NCI-H2107 (cell line): ENCODE data around the gene PDE4D.

Experiments
- DNase-seq: peaks from one replicate; lab custom pipeline; 2025; lab: John Stamatoyannopoulos, UW

PDE4D gene

GRCh38 chr5:59204114-59204897 is 689.2 kb downstream of the PDE4D start:
- no peak for DNase-seq

GRCh38 chr5:59199868-59200267 is 693.7 kb downstream of the PDE4D start:
- no peak for DNase-seq

GRCh38 chr5:59198832-59199231 is 694.7 kb downstream of the PDE4D start:
- DNase-seq = no peak

- DNase-seq = no peak
These were observed 695.2 kb downstream of the PDE4D start for GRCh38 chr5:59198365-59198764.

- no peak for DNase-seq
These were observed 695.6 kb downstream of the PDE4D start for GRCh38 chr5:59197911-59198310.

- no peak for DNase-seq
These were observed 699.8 kb downstream of the PDE4D start for GRCh38 chr5:59193616-59194319.

- no peak for DNase-seq
These were observed 702.8 kb downstream of the PDE4D start for GRCh38 chr5:59190746-59191145.

- DNase-seq = no peak
These were observed 703.9 kb downstream of the PDE4D start for GRCh38 chr5:59189472-59190244.

- peak; percentile 19 for DNase-seq
These were observed 704.9 kb downstream of the PDE4D start for GRCh38 chr5:59188419-59189225.

- DNase-seq = no peak
These were observed 705.7 kb downstream of the PDE4D start for GRCh38 chr5:59187857-59188256.

- DNase-seq = no peak
These were observed 706.9 kb downstream of the PDE4D start for GRCh38 chr5:59186623-59187022.

GRCh38 chr5:59185757-59186385 is 707.7 kb downstream of the PDE4D start:
- no peak for DNase-seq

- no peak for DNase-seq
These were observed 708.8 kb downstream of the PDE4D start for GRCh38 chr5:59184769-59185168.

- DNase-seq = no peak
These were observed 710.8 kb downstream of the PDE4D start for GRCh38 chr5:59182760-59183159.

- no peak for DNase-seq
These were observed 713.0 kb downstream of the PDE4D start for GRCh38 chr5:59180515-59180914.

- DNase-seq = no peak
These were observed 713.8 kb downstream of the PDE4D start for GRCh38 chr5:59179704-59180103.

- DNase-seq = no peak
These were observed 715.0 kb downstream of the PDE4D start for GRCh38 chr5:59178482-59178881.

GRCh38 chr5:59178071-59178470 is 715.5 kb downstream of the PDE4D start:
- no peak for DNase-seq

GRCh38 chr5:59177644-59178043 is 715.9 kb downstream of the PDE4D start:
- no peak for DNase-seq

- DNase-seq = peak; percentile 13
These were observed 719.2 kb downstream of the PDE4D start for GRCh38 chr5:59174248-59174844.

- DNase-seq = no peak
These were observed 719.9 kb downstream of the PDE4D start for GRCh38 chr5:59173578-59173977.
